DND-41 (cell line): ENCODE data around the gene FGF18.

Experiments
- ATAC-seq: fragments of 200-7000 bp; cut with Tn5 transposase; 3 replicates; pipeline ENCODE4 v1.9.1; 2021; ENCODE audit warnings: low read depth; ENCODE audit not compliant: insufficient read depth
- DNase-seq: peaks from one replicate; pipeline ENCODE4 v3.0.0-alpha.2; 2020
- H2AFZ ChIP-seq: 2 replicates; pipeline ENCODE4 v1.6.0; 2012; ENCODE audit warnings: low read depth, low read length
- H3K27ac ChIP-seq: 2 replicates; pipeline ENCODE4 v1.5.1; 2012; ENCODE audit warnings: low read length, inconsistent platforms
- H3K27me3 ChIP-seq: fragments of 200-600 bp; sonication (generic); 2 replicates; pipeline ENCODE4 v1.6.0; 2012; ENCODE audit warnings: low read length, mild to moderate bottlenecking, inconsistent platforms; ENCODE audit not compliant: insufficient read depth, poor library complexity
- H3K36me3 ChIP-seq: 2 replicates; pipeline ENCODE4 v1.5.1; 2012; ENCODE audit warnings: low read length, inconsistent platforms; ENCODE audit not compliant: insufficient read depth
- H3K4me1 ChIP-seq: 2 replicates; pipeline ENCODE4 v1.5.1; 2012; ENCODE audit warnings: mild to moderate bottlenecking, low read length; ENCODE audit not compliant: insufficient read depth
- H3K4me2 ChIP-seq: 2 replicates; pipeline ENCODE4 v1.6.0; 2012; ENCODE audit warnings: mild to moderate bottlenecking, moderate library complexity, low read length, inconsistent platforms; ENCODE audit not compliant: insufficient read depth
- H3K4me3 ChIP-seq, 2 experiments: fragments of 200-600 bp in 1 of 2; shearing (Covaris generic) in 1 of 2; 2 replicates each; pipeline ENCODE4 v1.5.1; 2012 to 2016; ENCODE audit warnings: inconsistent platforms in 2 of 2, low read length in 2 of 2, mild to moderate bottlenecking in 2 of 2, low read depth in 1 of 2, moderate library complexity in 1 of 2
- H3K79me2 ChIP-seq: 2 replicates; pipeline ENCODE4 v1.6.0; 2012; ENCODE audit warnings: low read length, inconsistent platforms; ENCODE audit not compliant: insufficient read depth
- H3K9ac ChIP-seq: 2 replicates; pipeline ENCODE4 v1.6.0; 2012; ENCODE audit warnings: low read depth, mild to moderate bottlenecking, inconsistent platforms, low read length, moderate library complexity
- H3K9me3 ChIP-seq: 2 replicates; pipeline ENCODE4 v1.5.1; 2012; ENCODE audit warnings: low read length, moderate library complexity, mild to moderate bottlenecking, inconsistent platforms; ENCODE audit not compliant: insufficient read depth, severe bottlenecking
- H4K20me1 ChIP-seq: 2 replicates; pipeline ENCODE4 v1.6.0; 2012; ENCODE audit warnings: low read length; ENCODE audit not compliant: insufficient read depth
- CTCF ChIP-seq: IDR thresholded peaks from 2 replicates; pipeline ENCODE4 v1.5.1; 2012; ENCODE audit warnings: borderline replicate concordance, low read length, moderate library complexity, mild to moderate bottlenecking; ENCODE audit not compliant: poor library complexity, severe bottlenecking; ENCODE audit errors: extremely low read depth
- EZH2 ChIP-seq: IDR thresholded peaks from 3 replicates; pipeline ENCODE4 v1.6.1; 2012; ENCODE audit warnings: borderline replicate concordance, low read depth, mild to moderate bottlenecking, moderate library complexity, low read length, inconsistent platforms; ENCODE audit not compliant: severe bottlenecking

FGF18 gene

GRCh38 chr5:171424726-171425125 lies 5.3 kb downstream of the FGF18 start:
- Histone ChIP-seq H4K20me1 (peaks cover 5% of the 10 kb centered on the region; the same call in 1 of the 2 replicates), H3K4me2 (no peak overlapping the region), H3K36me3 (no peaks in the 10 kb centered on the region), H2AFZ (no peak overlapping the region), H3K4me1 (0 out of 2 replicates have a peak, but pooled peaks cover 3% of the 10 kb centered on the region), H3K27me3 (no peaks in the 10 kb centered on the region), H3K9me3 (no peaks in the 10 kb centered on the region), H3K9ac (no peak overlapping the region), H3K79me2 (no peaks in the 10 kb centered on the region), H3K4me3 (no peak overlapping the region), H3K27ac (no peak overlapping the region)
- TF ChIP-seq EZH2 (no peak), CTCF (no peak)
- ATAC-seq: no peak
- no peak for DNase-seq

- H3K9me3 ChIP-seq: no peaks in the 10 kb centered on the region
- ATAC-seq (no peak), DNase-seq (no peak)
- no peaks in the 10 kb centered on the region for H3K36me3 ChIP-seq
- H3K9ac ChIP-seq: no peak overlapping the region
- H2AFZ ChIP-seq: no peak overlapping the region
- H3K27me3 ChIP-seq: no peaks in the 10 kb centered on the region
- H3K79me2 ChIP-seq: no peaks in the 10 kb centered on the region
- H3K4me1 ChIP-seq: no peaks in the 10 kb centered on the region
- H3K4me2 ChIP-seq: no peak overlapping the region
- no peak overlapping the region for H3K27ac ChIP-seq
- TF ChIP-seq EZH2 (no peak), CTCF (no peak)
- peaks cover 5% of the 10 kb centered on the region; the same call in 1 of the 2 replicates for H4K20me1 ChIP-seq
- H3K4me3 ChIP-seq: no peak overlapping the region
These were observed 6.3 kb downstream of the FGF18 start for GRCh38 chr5:171425596-171426244.

- TF ChIP-seq CTCF (no peak), EZH2 (no peak)
- Histone ChIP-seq H3K27ac (no peak overlapping the region), H3K4me1 (no peaks in the 10 kb centered on the region), H3K36me3 (no peaks in the 10 kb centered on the region), H3K9me3 (no peaks in the 10 kb centered on the region), H2AFZ (no peak overlapping the region), H3K4me3 (no peak overlapping the region), H4K20me1 (peaks cover 5% of the 10 kb centered on the region; the same call in 1 of the 2 replicates), H3K79me2 (no peaks in the 10 kb centered on the region), H3K9ac (no peak overlapping the region), H3K4me2 (no peak overlapping the region), H3K27me3 (no peaks in the 10 kb centered on the region)
- ATAC-seq (no peak), DNase-seq (no peak)
These were observed 6.8 kb downstream of the FGF18 start for GRCh38 chr5:171426266-171426665.
